ENCODE results near the gene VENTX.
"Not testable (repeated sequence)": the region's sequence is repeated elsewhere in the genome, so short reads cannot be mapped to it uniquely, and the experiment has no call there.

Gene VENTX

DNA sequence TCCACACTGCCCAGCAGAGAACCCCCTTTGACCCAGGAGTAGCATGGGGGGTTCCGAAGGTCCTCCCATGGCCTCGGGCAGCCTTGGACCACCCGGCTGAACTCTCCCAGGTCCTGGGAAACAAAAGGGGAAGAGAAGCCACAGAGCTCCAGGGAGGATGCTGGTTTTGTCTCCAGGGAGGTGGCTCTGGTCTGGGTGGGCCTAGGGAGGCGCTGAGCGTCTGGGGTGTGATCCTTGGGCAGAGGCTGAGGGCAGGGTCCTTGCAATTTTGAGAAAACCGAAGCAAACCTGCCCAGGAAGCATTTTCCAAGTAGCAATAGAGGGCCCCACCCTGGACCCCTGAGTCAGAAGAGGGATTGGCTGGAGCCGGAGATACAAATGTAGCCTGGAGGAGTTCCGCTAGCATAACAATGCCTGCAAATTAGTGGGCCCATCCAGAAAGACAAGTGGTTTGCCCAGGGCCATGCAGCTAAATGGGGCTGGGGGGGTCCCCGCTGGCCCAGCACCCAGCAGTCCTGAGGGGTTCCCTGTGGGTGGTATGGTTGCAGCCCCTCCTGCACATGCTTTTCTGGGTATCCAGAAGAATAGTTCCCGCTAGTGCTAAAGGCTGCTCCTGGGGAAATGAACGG is 5.6 kb upstream of the VENTX start:
- TF ChIP-seq, protein P1, sequence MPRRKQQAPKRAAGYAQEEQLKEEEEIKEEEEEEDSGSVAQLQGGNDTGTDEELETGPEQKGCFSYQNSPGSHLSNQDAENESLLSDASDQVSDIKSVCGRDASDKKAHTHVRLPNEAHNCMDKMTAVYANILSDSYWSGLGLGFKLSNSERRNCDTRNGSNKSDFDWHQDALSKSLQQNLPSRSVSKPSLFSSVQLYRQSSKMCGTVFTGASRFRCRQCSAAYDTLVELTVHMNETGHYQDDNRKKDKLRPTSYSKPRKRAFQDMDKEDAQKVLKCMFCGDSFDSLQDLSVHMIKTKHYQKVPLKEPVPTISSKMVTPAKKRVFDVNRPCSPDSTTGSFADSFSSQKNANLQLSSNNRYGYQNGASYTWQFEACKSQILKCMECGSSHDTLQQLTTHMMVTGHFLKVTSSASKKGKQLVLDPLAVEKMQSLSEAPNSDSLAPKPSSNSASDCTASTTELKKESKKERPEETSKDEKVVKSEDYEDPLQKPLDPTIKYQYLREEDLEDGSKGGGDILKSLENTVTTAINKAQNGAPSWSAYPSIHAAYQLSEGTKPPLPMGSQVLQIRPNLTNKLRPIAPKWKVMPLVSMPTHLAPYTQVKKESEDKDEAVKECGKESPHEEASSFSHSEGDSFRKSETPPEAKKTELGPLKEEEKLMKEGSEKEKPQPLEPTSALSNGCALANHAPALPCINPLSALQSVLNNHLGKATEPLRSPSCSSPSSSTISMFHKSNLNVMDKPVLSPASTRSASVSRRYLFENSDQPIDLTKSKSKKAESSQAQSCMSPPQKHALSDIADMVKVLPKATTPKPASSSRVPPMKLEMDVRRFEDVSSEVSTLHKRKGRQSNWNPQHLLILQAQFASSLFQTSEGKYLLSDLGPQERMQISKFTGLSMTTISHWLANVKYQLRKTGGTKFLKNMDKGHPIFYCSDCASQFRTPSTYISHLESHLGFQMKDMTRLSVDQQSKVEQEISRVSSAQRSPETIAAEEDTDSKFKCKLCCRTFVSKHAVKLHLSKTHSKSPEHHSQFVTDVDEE (CRISPR knock-in tag; IDR thresholded peaks at IDR 0.05): no peak
- no peak for TF ChIP-seq ZC3H10 (CRISPR knock-in tag; IDR thresholded peaks at IDR 0.05)
- TF ChIP-seq, protein P2, sequence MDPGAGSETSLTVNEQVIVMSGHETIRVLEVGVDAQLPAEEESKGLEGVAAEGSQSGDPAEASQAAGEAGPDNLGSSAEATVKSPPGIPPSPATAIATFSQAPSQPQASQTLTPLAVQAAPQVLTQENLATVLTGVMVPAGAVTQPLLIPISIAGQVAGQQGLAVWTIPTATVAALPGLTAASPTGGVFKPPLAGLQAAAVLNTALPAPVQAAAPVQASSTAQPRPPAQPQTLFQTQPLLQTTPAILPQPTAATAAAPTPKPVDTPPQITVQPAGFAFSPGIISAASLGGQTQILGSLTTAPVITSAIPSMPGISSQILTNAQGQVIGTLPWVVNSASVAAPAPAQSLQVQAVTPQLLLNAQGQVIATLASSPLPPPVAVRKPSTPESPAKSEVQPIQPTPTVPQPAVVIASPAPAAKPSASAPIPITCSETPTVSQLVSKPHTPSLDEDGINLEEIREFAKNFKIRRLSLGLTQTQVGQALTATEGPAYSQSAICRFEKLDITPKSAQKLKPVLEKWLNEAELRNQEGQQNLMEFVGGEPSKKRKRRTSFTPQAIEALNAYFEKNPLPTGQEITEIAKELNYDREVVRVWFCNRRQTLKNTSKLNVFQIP (CRISPR knock-in tag; IDR thresholded peaks at IDR 0.05; ENCODE audit: borderline replicate concordance, low read depth): no peak
- TF ChIP-seq TOX (CRISPR knock-in tag; IDR thresholded peaks at IDR 0.05; ENCODE audit: borderline replicate concordance): no peak
- ATAC-seq: no peak

DNA sequence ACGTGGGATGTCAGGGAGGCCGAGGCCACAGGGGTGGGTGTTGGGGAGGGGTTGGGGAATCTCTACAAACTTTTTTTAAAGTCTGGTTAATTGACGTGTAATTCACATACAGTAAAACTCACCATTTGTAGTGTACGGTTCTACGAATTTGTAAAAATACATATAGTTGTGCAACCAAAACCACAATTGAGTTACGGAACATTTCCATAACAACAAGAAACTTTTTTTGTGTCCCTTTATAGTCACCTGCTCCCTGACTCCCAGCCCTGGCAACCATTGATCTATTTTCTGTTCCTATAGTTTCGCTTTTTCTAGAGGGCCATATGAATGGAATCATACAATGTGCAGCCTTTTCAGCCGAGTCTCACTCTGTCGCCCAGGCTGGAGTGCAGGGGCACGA is 2.9 kb upstream of the VENTX start:
- not testable (repeated sequence) for ATAC-seq

DNA sequence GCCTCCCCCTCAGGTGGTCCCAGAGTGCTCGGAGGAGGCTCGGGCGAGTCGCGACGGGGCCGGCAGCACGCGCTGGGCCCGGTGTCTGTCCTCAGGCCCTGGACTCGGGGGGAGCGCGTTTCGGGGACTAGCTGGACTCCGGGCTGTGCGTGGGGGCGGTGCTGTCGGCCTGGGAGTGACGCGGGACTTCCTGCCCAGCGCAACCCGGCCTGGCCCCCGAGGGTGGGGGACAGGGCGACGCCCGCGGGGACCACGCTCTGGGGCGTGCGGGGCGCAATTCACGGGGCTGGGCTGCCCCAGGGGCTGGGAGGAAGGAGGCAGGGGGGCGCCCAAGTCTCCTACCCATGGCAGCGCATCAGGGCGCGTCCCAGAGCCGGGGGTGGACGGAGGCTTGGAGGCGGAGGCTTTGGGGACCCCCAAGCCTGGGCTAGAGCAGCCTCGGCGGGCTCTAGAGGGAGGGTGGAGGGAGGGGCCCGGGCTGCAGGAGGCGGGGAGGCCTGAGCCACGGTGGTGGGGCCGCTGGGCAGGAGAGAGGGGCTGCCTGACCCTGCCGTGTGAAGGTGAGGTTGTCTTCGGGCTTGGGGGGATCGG is 2.3 kb upstream of the VENTX start:
- ATAC-seq: no peak
- TF ChIP-seq, protein P3, sequence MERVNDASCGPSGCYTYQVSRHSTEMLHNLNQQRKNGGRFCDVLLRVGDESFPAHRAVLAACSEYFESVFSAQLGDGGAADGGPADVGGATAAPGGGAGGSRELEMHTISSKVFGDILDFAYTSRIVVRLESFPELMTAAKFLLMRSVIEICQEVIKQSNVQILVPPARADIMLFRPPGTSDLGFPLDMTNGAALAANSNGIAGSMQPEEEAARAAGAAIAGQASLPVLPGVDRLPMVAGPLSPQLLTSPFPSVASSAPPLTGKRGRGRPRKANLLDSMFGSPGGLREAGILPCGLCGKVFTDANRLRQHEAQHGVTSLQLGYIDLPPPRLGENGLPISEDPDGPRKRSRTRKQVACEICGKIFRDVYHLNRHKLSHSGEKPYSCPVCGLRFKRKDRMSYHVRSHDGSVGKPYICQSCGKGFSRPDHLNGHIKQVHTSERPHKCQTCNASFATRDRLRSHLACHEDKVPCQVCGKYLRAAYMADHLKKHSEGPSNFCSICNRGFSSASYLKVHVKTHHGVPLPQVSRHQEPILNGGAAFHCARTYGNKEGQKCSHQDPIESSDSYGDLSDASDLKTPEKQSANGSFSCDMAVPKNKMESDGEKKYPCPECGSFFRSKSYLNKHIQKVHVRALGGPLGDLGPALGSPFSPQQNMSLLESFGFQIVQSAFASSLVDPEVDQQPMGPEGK (CRISPR knock-in tag; IDR thresholded peaks at IDR 0.05; ENCODE audit: borderline replicate concordance): no peak

DNA sequence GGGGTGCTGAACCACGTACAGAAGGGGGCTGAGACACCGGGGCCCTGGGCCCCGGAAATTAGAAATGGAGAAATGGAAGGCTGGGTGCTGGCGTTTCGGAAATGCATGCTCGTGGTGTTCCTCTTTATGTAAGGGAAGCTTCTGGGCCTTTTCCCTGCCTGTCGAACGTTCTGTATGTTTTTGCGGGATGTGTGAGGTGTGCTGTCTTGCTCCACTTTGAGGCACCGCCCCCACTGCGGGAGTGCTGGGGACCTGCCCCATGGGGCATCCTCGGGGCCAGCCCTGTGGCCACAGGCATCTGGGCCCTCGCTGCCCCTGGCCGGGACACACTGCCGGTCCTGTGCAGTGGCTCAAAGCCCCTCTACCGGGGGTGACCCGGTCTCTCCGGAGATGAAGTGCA is 1.7 kb upstream of the VENTX start:
- no peak for TF ChIP-seq BACH2 (CRISPR knock-in tag; IDR thresholded peaks at IDR 0.05; ENCODE audit: borderline replicate concordance)
- TF ChIP-seq, protein P2 (CRISPR knock-in tag; IDR thresholded peaks at IDR 0.05; ENCODE audit: borderline replicate concordance, low read depth): no peak
- TF ChIP-seq, protein P4, sequence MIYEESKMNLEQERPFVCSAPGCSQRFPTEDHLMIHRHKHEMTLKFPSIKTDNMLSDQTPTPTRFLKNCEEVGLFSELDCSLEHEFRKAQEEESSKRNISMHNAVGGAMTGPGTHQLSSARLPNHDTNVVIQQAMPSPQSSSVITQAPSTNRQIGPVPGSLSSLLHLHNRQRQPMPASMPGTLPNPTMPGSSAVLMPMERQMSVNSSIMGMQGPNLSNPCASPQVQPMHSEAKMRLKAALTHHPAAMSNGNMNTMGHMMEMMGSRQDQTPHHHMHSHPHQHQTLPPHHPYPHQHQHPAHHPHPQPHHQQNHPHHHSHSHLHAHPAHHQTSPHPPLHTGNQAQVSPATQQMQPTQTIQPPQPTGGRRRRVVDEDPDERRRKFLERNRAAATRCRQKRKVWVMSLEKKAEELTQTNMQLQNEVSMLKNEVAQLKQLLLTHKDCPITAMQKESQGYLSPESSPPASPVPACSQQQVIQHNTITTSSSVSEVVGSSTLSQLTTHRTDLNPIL (CRISPR knock-in tag; IDR thresholded peaks at IDR 0.05; ENCODE audit: low read depth): no peak
- TF ChIP-seq ZNF565 (CRISPR knock-in tag; conservative IDR thresholded peaks at IDR 0.05; ENCODE audit: low read depth): no peak
- TF ChIP-seq, protein P3 (CRISPR knock-in tag; IDR thresholded peaks at IDR 0.05; ENCODE audit: borderline replicate concordance): no peak
- TF ChIP-seq ZNF70 (CRISPR knock-in tag; IDR thresholded peaks at IDR 0.05): no peak
- no peak for TF ChIP-seq TOX (CRISPR knock-in tag; IDR thresholded peaks at IDR 0.05; ENCODE audit: borderline replicate concordance)
- no peak for TF ChIP-seq PPARA (CRISPR knock-in tag; IDR thresholded peaks at IDR 0.05; ENCODE audit: borderline replicate concordance)
- no peak for TF ChIP-seq SNAI2 (CRISPR knock-in tag; IDR thresholded peaks at IDR 0.05)
- no peak for TF ChIP-seq CSDC2 (CRISPR knock-in tag; IDR thresholded peaks at IDR 0.05)
- TF ChIP-seq ESRRG (CRISPR knock-in tag; IDR thresholded peaks at IDR 0.05): no peak
- no peak for TF ChIP-seq RARB (CRISPR knock-in tag; IDR thresholded peaks at IDR 0.05)
- no peak for TF ChIP-seq GLIS3 (CRISPR knock-in tag; IDR thresholded peaks at IDR 0.05)
- TF ChIP-seq ZC3H10 (CRISPR knock-in tag; IDR thresholded peaks at IDR 0.05): no peak
- no peak for TF ChIP-seq TCF4 (CRISPR knock-in tag; IDR thresholded peaks at IDR 0.05; ENCODE audit: borderline replicate concordance)
- TF ChIP-seq, protein P1 (CRISPR knock-in tag; IDR thresholded peaks at IDR 0.05): no peak
- ATAC-seq: no peak

Measured in SK-N-SH treated with all-trans-retinoic acid at 6 μM for 48 hours (cell line).